Measurements from ENCODE around the gene RNH1.
"Not testable (repeated sequence)": the region's sequence is repeated elsewhere in the genome, so short reads cannot be mapped to it uniquely, and the experiment has no call there.

RNH1 gene

GRCh38 chr11:477052-477715 is 29.9 kb downstream of the RNH1 start:
- no peak for DNase-seq (ENCODE audit: low read depth in 2 of 2)

- no peak for DNase-seq (ENCODE audit: low read depth in 2 of 2)
Measured at GRCh38 chr11:476416-476815, 30.6 kb downstream of the RNH1 start.

DNA sequence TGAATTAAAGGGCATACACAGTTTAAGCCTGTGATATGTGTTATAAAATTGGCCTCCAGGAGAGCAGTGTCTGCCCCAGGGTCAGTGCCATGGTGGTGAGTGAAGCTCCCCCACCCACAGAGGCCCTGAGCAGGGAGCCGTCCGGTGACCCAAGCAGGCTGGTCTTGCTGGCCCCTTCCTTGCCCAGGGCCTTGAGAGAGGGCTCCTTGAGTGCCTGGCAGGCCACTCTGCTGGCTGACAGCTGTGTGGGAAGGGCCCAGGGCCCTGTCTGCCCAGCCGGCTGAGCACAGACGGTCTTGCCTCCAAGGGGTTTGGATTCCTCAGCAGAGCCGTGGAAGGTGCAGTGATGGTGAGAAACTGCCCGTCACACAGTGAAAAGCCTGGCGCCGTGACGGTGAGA is 31.1 kb downstream of the RNH1 start:
- DNase-seq (ENCODE audit: low read depth in 2 of 2), result no peak

DNA sequence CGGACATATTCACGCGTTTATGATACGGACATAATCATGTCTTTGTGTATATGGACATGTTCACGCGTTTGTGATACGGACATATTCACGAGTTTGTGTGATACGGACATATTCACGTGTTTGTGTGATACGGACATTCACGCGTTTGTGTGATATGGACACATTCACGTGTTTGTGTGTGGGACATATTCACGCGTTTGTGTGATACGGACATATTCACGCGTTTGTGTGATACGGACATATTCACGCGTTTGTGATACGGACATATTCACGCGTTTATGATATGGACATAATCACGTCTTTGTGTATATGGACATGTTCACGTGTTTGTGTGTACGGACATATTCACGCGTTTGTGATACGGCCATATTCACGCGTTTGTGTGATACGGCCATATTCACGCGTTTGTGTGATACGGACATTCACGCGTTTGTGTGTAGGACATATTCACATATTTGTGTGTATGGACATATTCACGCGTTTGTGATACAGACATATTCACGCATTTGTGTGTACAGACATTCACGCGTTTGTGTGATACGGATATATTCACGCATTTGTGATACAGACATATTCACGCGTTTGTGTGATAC is 32.0 kb downstream of the RNH1 start:
- DNase-seq (ENCODE audit: low read depth in 2 of 2), result no peak

DNA sequence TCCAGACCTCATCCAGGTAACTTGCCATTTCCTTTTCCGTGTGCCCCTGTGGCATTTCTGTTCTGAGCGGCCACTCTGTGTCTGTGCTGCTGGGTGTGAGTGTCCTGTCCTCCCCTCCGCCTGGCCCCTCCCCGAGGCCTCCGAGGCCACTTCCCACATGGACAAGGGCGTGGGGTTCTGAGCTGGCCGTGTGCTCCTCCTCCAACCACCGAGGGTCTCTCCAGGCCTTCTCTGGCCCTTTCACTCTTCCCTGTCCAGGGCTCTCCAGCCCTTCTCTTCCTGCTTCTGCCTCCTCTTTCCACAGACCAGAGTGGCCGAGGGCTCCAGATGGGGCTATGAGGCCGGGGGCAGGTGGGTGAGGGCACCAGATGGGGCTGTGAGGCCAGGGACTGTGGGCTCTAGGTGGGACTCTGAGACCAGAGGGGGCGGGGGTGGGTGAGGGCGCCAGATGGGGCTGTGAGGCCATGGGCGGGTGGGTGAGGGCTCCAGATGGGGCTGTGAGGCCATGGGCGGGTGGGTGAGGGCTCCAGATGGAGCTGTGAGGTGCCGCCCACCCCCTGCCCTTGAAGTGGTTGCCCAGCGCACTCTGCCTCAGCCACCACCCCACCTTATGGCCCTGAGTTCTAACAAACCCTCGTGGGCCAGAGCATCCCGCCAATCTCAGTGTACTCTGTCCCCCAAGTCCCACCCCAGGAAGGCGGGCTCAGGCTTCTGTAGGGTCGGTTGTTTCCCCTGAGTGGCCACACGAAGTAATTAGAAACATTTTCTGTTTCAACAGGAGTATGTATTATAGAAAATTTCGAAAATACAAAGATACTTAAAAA is 32.9 kb downstream of the RNH1 start:
- DNase-seq (ENCODE audit: low read depth in 2 of 2), result no peak

- DNase-seq (ENCODE audit: low read depth in 2 of 2), result no peak
Measured at GRCh38 chr11:473415-473814, 33.6 kb downstream of the RNH1 start.

DNA sequence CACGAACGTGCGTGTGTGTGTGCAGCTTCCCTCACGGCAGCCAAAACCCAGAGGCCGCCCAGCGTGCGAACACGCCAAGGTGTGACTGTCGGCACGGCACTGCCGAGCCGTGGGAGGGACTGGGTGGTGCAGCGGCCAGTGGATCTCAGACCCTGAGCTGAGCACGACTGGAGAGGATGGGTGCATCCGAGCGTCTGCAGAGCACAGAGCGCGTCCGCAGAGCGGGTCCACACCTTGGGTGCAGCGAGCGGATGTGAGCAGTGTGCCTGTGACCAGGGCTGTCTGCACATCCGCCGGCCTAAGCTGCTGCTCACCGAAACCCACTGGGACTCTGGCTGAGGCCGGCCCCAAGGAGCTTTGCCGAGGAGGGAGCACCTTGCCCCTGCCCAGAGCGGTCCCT is 34.2 kb downstream of the RNH1 start:
- DNase-seq (ENCODE audit: low read depth in 2 of 2), result no peak

GRCh38 chr11:472272-472671 is 34.8 kb downstream of the RNH1 start:
- DNase-seq (ENCODE audit: low read depth in 2 of 2), result no peak

- DNase-seq (ENCODE audit: low read depth in 2 of 2), result no peak
Measured at GRCh38 chr11:471468-472145, 35.4 kb downstream of the RNH1 start.

DNA sequence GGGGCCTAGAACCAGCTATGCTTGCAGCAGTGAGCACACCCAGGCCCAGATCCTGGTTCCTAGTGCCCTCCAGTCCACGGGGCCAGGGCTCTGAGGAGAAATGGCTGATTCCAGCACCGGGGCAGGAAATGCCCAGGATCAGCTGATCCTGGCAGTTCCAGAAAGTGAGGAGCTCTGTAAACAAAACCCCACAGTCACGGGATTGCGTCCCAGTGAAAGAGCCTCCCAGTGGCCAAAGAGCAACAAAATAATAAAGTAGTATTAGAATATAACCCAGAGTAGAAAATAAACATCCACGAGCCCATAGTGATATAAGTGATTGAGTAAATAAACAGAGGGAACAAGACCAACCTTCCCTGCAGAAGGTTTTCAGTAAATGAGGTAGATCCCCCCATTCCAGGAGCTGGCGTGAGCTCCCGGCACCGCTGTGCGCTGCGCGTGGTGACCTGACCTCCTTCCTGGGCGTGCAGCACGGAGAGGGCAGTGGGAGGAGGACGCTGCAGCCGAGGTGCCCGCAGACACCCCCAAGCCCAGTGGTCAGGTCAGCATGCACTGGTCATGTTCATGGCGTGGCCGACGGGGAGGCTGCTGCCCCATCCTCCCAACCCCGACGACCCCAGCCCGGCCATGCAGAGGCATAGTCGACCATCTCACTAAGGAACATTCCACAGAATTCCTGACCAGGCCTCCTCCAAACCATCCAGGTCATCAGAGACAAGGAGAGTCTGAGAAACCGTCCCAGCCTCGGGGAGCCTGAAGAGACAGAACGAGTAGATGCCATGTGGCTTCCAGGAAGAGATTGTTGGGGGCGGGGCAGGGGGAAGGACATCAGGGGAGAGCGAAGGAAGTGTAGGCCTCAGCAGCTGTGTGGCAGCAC is 37.1 kb downstream of the RNH1 start:
- no peak for DNase-seq (ENCODE audit: low read depth in 2 of 2)

DNA sequence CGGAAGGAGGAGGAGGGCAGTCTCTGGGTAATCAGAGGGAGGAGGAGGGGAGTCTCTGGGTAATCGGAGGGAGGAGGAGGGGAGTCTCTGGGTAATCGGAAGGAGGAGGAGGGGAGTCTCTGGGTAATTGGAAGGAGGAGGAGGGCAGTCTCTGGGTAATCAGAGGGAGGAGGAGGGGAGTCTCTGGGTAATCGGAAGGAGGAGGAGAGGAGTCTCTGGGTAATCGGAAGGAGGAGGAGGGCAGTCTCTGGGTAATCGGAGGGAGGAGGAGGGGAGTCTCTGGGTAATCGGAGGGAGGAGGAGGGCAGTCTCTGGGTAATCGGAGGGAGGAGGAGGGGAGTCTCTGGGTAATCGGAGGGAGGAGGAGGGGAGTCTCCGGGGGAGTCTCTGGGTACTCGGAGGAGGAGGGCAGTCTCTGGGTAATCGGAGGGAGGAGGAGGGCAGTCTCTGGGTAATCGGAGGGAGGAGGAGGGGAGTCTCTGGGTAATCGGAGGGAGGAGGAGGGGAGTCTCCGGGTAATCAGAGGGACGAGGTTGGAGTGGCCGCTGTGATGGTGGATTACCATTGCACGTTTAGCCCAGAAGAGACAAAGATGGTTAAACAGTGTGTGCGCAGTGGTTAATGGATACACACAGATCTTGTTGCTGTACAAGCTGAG is 37.9 kb downstream of the RNH1 start:
- not testable (repeated sequence) for DNase-seq (ENCODE audit: low read depth in 2 of 2)

DNA sequence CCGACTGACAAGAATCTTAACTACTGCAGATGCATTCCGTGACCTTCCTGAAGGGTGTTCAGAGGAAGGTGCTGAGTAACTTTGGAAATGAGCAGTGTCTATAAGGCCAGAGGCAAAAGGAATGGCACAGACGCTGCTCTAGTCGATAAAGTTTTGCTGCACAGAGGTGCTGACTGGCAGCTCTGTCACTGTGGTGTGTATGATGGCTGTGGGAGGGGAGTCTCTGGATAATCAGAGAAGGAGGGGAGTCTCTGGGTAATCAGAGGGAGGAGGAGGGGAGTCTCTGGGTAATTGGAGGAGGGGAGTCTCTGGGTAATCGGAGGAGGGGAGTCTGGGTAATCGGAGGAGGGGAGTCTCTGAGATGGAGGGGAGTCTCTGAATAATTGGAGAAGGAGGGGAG is 38.5 kb downstream of the RNH1 start:
- DNase-seq (ENCODE audit: low read depth in 2 of 2), result no peak

DNA sequence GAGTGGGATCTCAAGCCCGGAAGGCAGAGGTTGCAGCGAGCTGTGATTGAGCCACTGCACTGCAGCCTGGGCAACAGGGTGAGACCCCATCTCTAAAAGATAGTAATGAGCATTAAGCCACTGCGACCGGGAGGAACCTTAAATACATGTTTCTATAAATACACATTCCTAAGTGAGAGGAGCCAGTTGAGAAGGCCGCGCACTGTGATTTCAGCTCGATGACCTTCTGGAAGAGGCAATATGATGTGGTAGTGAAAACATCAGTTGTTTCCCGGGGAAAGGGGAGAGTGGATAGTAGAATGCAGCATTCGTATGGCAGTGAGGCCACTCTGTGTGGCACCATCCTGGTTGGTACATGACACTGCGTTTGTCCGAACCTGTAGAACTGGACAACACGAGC is 39.0 kb downstream of the RNH1 start:
- no peak for DNase-seq (ENCODE audit: low read depth in 2 of 2)

- DNase-seq (ENCODE audit: low read depth in 2 of 2), result no peak
Measured at GRCh38 chr11:465896-466530, 41.0 kb downstream of the RNH1 start.

GRCh38 chr11:464316-464715 is 42.7 kb downstream of the RNH1 start:
- no peak for DNase-seq (ENCODE audit: low read depth in 2 of 2)

DNA sequence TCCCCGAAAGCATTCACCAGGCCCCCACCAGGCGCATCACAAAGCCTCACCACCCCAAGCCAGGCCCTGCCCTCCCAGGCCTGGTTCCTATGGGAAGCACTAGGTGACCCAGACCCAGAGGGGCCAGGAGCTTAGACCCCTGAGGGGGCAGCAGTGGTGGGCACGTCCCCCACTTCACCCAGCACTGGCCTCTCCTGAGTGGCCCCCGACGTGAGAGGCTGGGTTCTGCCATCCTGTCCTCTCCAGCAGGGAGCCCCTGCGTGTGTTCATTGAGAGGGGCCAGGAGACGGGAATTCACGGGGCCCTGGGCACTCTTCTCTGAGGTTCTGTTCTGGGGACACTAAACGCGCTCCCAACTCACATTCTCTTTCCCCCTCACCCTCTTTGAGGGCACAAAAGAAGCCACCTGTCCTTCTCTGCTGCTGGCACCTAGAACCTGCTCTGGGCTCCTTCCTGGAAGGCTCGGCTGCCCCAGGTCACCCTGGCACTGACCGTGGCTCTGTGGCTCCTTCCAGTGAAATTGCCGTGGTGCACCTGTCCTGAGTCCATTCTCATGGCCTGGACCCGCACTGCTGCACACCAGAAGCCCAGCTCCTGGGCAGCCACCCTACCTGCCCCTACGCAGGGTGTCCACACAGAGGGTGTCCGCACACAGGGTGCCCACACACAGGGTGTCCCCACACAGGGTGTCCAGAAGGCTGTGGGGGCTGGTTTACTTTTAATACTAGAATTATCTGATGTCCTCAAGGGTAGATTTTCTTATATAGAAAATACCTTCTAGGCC is 44.7 kb downstream of the RNH1 start:
- no peak for DNase-seq (ENCODE audit: low read depth in 2 of 2)

DNA sequence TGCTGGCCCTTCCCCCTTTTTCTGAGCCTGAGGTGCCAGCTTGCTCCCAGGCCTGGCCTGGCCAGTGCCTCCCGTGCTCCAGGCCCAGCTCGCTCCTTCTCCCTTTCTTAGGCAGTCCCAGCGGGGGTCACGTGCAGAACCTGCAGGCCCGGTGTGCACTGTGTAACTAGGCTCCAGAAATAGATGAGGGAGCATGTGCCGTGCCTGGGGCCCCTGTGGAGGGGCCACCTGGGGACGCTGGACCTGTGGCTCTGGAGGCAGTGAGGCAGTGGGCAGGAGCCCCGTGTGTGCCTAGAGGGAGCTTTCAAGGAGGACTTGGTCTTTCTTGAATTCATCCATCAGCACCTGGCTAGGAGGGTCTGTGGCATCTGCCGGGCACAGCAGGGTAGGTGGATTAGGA is 45.4 kb downstream of the RNH1 start:
- DNase-seq (ENCODE audit: low read depth in 2 of 2), result no peak

GRCh38 chr11:460331-461199 is 46.5 kb downstream of the RNH1 start:
- no peak for DNase-seq (ENCODE audit: low read depth in 2 of 2)

Measured in stimulated activated CD8-positive, alpha-beta memory T cell treated with anti-CD3 and anti-CD28 coated beads, Interleukin-15, amount 100 ng/mL, for 48 hours (primary cell).